ENCODE data around the gene RGS19. TPM values are rescaled to one million over a fixed set of nuclear protein-coding genes. Genes with fewer than 3 reads are reported as not detected.

RGS19 gene
- polyA plus RNA-seq, 1 donor (not counting 4 experiments of a cell fraction or from before 2014, with no cell fraction given), result 11.8 TPM

GRCh38 chr20:64074184-64074789 lies 5.0 kb downstream of the RGS19 start:
- no peaks in the 10 kb centered on the region for H3K27me3 ChIP-seq (ENCODE audit: control insufficient read depth, extremely low read depth, insufficient read depth, low read length)
- H3K9me1 ChIP-seq (ENCODE audit: control insufficient read depth, extremely low read depth, insufficient read depth, low read length), result no peaks in the 10 kb centered on the region
- no peaks in the 10 kb centered on the region for H4K20me1 ChIP-seq (ENCODE audit: control insufficient read depth, extremely low read depth, insufficient read depth, low read length)
- H2AFZ ChIP-seq (ENCODE audit: control insufficient read depth, low read length), result no peak overlapping the region
- H3K79me2 ChIP-seq (ENCODE audit: control insufficient read depth, insufficient read depth, low read length), result peaks cover 2% of the 10 kb centered on the region
- DNase-seq (ENCODE audit: low read depth, low spot score) (no peak), FAIRE-seq (no peak)
- H3K9ac ChIP-seq (ENCODE audit: control insufficient read depth, extremely low read depth, insufficient read depth, low read length), result no peak overlapping the region
- H3K36me3 ChIP-seq (ENCODE audit: control insufficient read depth in 2 of 2, extremely low read depth in 1 of 2, insufficient read depth in 2 of 2, low read length in 2 of 2), result peaks cover 0 to 10% of the 10 kb centered on the region in 2 experiments
- no peak overlapping the region for H3K27ac ChIP-seq (ENCODE audit: control insufficient read depth, insufficient read depth, low read length)
- H3K4me2 ChIP-seq (ENCODE audit: control insufficient read depth, extremely low read depth, insufficient read depth, low read depth, low read length), result no peak overlapping the region
- TF ChIP-seq, protein P1, sequence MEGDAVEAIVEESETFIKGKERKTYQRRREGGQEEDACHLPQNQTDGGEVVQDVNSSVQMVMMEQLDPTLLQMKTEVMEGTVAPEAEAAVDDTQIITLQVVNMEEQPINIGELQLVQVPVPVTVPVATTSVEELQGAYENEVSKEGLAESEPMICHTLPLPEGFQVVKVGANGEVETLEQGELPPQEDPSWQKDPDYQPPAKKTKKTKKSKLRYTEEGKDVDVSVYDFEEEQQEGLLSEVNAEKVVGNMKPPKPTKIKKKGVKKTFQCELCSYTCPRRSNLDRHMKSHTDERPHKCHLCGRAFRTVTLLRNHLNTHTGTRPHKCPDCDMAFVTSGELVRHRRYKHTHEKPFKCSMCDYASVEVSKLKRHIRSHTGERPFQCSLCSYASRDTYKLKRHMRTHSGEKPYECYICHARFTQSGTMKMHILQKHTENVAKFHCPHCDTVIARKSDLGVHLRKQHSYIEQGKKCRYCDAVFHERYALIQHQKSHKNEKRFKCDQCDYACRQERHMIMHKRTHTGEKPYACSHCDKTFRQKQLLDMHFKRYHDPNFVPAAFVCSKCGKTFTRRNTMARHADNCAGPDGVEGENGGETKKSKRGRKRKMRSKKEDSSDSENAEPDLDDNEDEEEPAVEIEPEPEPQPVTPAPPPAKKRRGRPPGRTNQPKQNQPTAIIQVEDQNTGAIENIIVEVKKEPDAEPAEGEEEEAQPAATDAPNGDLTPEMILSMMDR (optimal IDR thresholded peaks at IDR 0.05 in 1 of 3, IDR thresholded peaks at IDR 0.05 in 1 of 3, conservative IDR thresholded peaks at IDR 0.05 in 1 of 3; ENCODE audit: extremely low read depth in 1 of 3, insufficient read depth in 2 of 3, low read length in 3 of 3), result no peak
- TF ChIP-seq EZH2 (IDR thresholded peaks at IDR 0.05; ENCODE audit: low read length), result no peak
- H3K4me3 ChIP-seq (ENCODE audit: control insufficient read depth in 2 of 3, extremely low read depth in 1 of 3, insufficient read depth in 2 of 3, low read depth in 1 of 3, low read length in 3 of 3), result no peak overlapping the region
- peaks cover 13% of the 10 kb centered on the region for H3K4me1 ChIP-seq (ENCODE audit: control insufficient read depth, extremely low read depth, insufficient read depth, low read length)
- no peaks in the 10 kb centered on the region for H3K9me3 ChIP-seq (ENCODE audit: control insufficient read depth, low read depth, low read length)
- dilution Hi-C loops (cut with MboI; ENCODE audit: extremely low pct_ligation_motif_present, low sequenced_read_pairs), result no loop called here

GRCh38 chr20:64073476-64074183 lies 5.7 kb downstream of the RGS19 start:
- H3K36me3 ChIP-seq (ENCODE audit: control insufficient read depth in 2 of 2, extremely low read depth in 1 of 2, insufficient read depth in 2 of 2, low read length in 2 of 2), result peaks cover 0 to 10% of the 10 kb centered on the region in 2 experiments
- H3K4me2 ChIP-seq (ENCODE audit: control insufficient read depth, extremely low read depth, insufficient read depth, low read depth, low read length), result no peak overlapping the region
- TF ChIP-seq, protein P1 (optimal IDR thresholded peaks at IDR 0.05 in 1 of 3, IDR thresholded peaks at IDR 0.05 in 1 of 3, conservative IDR thresholded peaks at IDR 0.05 in 1 of 3; ENCODE audit: extremely low read depth in 1 of 3, insufficient read depth in 2 of 3, low read length in 3 of 3), result no peak
- TF ChIP-seq EZH2 (IDR thresholded peaks at IDR 0.05; ENCODE audit: low read length), result no peak
- H4K20me1 ChIP-seq (ENCODE audit: control insufficient read depth, extremely low read depth, insufficient read depth, low read length), result no peaks in the 10 kb centered on the region
- H3K9me3 ChIP-seq (ENCODE audit: control insufficient read depth, low read depth, low read length), result no peaks in the 10 kb centered on the region
- H3K27me3 ChIP-seq (ENCODE audit: control insufficient read depth, extremely low read depth, insufficient read depth, low read length), result no peaks in the 10 kb centered on the region
- no peak overlapping the region for H3K9ac ChIP-seq (ENCODE audit: control insufficient read depth, extremely low read depth, insufficient read depth, low read length)
- dilution Hi-C loops (cut with MboI; ENCODE audit: extremely low pct_ligation_motif_present, low sequenced_read_pairs), result no loop called here
- no peak overlapping the region for H3K4me3 ChIP-seq (ENCODE audit: control insufficient read depth in 2 of 3, extremely low read depth in 1 of 3, insufficient read depth in 2 of 3, low read depth in 1 of 3, low read length in 3 of 3)
- no peaks in the 10 kb centered on the region for H3K9me1 ChIP-seq (ENCODE audit: control insufficient read depth, extremely low read depth, insufficient read depth, low read length)
- H2AFZ ChIP-seq (ENCODE audit: control insufficient read depth, low read length), result no peak overlapping the region
- H3K79me2 ChIP-seq (ENCODE audit: control insufficient read depth, insufficient read depth, low read length), result peaks cover 2% of the 10 kb centered on the region
- FAIRE-seq (no peak), DNase-seq (ENCODE audit: low read depth, low spot score) (no peak)
- peaks cover 9% of the 10 kb centered on the region for H3K4me1 ChIP-seq (ENCODE audit: control insufficient read depth, extremely low read depth, insufficient read depth, low read length)
- H3K27ac ChIP-seq (ENCODE audit: control insufficient read depth, insufficient read depth, low read length), result no peak overlapping the region
